Measurements from ENCODE around the gene XKR8. TPM values are rescaled to one million over a fixed set of nuclear protein-coding genes. Genes with fewer than 3 reads are reported as not detected.

Gene XKR8
- total and polyA plus RNA-seq, 10 of the 15 experiments (the other 5 are each of a cell fraction or from before 2014, with no cell fraction given), result 0.80 to 3.7 (median 2.6) TPM

DNA sequence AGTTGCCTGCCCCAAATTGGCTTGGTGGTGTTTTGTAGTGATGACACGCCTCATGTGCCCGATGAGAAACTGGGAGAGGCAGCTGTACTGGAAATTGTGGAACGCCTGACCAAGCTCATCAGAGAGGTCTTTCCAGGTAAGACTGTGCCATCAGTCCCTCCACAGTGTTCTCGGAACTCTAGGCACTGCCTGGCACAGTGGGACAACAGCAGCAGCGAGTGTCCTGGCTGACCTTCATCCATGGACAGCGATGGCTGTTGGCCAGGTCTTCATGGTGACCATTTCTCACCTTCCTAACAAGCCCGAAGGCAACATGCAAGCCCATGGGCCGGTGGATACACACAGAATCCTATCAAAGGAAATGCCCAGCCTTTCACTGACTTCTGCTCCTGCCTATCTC, 10.7 kb upstream of the XKR8 start:
- BruUV-seq (replicated peaks), result no TSS peak
- Histone ChIP-seq H3K27ac (ENCODE audit: control insufficient read depth, insufficient read depth) (no peak overlapping the region), H4K20me1 (ENCODE audit: control insufficient read depth, insufficient read depth) (no peaks in the 10 kb centered on the region), H3K79me2 (ENCODE audit: control insufficient read depth, insufficient read depth, low read length) (no peaks in the 10 kb centered on the region), H3K9me3 (replicated peaks; ENCODE audit: control insufficient read depth, insufficient read depth, low read length) (no peaks in the 10 kb centered on the region), H3K4me2 (ENCODE audit: control insufficient read depth, insufficient read depth) (no peak overlapping the region), H2AFZ (ENCODE audit: control insufficient read depth, low read depth, low read length) (no peak overlapping the region), H3K4me1 (ENCODE audit: control insufficient read depth, insufficient read depth, low read length) (no peaks in the 10 kb centered on the region), H3K36me3 (ENCODE audit: control insufficient read depth in 2 of 2, insufficient read depth in 2 of 2, low read length in 1 of 2) (no peaks in the 10 kb centered on the region), H3K27me3 (replicated peaks in 1 of 2; ENCODE audit: control insufficient read depth in 2 of 2, insufficient read depth in 2 of 2, low read length in 1 of 2) (no peaks in the 10 kb centered on the region), H3K4me3 (no peak overlapping the region), H3K9ac (ENCODE audit: control insufficient read depth, insufficient read depth, low read length) (no peak overlapping the region)
- ChIA-PET SMC1A (ENCODE audit: uncharacterized antibody, unreplicated experiment) (interaction anchor here (1.0 to 1.5 kb wide), 4 partner anchors 10 to 260 kb away, joined by 3 to 4 read pairs (median 3); no protein-coding TSS in a partner anchor), RAD21 (ENCODE audit: unreplicated experiment) (interaction anchor here (1.3 kb wide), 1 partner anchor 39 kb away, joined by 3 read pairs; no protein-coding TSS in a partner anchor), CTCF (interaction anchor here (0.6 to 0.9 kb wide), 6 partner anchors 9 to 221 kb away, joined by 3 to 6 read pairs (median 3); no protein-coding TSS in a partner anchor), POLR2A (no interaction called here)
- no peak for ATAC-seq
- 63% methylated on average over 8 of the region's 8 CpGs for WGBS (ENCODE audit: insufficient coverage, insufficient replicate concordance, low lambda C conversion rate, missing lambda C conversion rate)
- in situ Hi-C loops (cut with MboI), result no loop called here
- intact Hi-C loops (cut with micrococcal nuclease; ENCODE audit: unreplicated experiment), result no loop called here
- DNase-seq (ENCODE audit: low read depth, low spot score), result no peak
- TF ChIP-seq BCL11A (IDR thresholded peaks at IDR 0.05; ENCODE audit: low read depth, low read length) (no peak), ZNF384 (IDR thresholded peaks at IDR 0.05; ENCODE audit: borderline replicate concordance, low read depth, low read length) (no peak), MYC (IDR thresholded peaks at IDR 0.05; ENCODE audit: insufficient read depth, insufficient read length, insufficient replicate concordance, low read length, severe bottlenecking) (no peak), IRF4 (IDR thresholded peaks at IDR 0.05; ENCODE audit: low read depth, low read length) (no peak), HCFC1 (IDR thresholded peaks at IDR 0.05; ENCODE audit: low read length) (no peak), EZH2 (IDR thresholded peaks at IDR 0.05; ENCODE audit: borderline replicate concordance, control insufficient read depth, low read depth, low read length) (no peak), STAT1 (conservative IDR thresholded peaks at IDR 0.05) (no peak), GABPA (IDR thresholded peaks at IDR 0.05; ENCODE audit: low read depth) (no peak), ASH2L (IDR thresholded peaks at IDR 0.05; ENCODE audit: borderline replicate concordance, low read depth) (no peak), SMAD1 (IDR thresholded peaks at IDR 0.05; ENCODE audit: low read depth, partially characterized antibody) (no peak), RB1 (IDR thresholded peaks at IDR 0.05; ENCODE audit: borderline replicate concordance) (no peak), FOS (IDR thresholded peaks at IDR 0.05; ENCODE audit: borderline replicate concordance, extremely low read depth, insufficient read length) (no peak), SREBF2 (IDR thresholded peaks at IDR 0.05; ENCODE audit: low read length) (no peak), WRNIP1 (IDR thresholded peaks at IDR 0.05; ENCODE audit: borderline replicate concordance, low read depth, low read length) (no peak)
- TF ChIP-seq, protein P1, sequence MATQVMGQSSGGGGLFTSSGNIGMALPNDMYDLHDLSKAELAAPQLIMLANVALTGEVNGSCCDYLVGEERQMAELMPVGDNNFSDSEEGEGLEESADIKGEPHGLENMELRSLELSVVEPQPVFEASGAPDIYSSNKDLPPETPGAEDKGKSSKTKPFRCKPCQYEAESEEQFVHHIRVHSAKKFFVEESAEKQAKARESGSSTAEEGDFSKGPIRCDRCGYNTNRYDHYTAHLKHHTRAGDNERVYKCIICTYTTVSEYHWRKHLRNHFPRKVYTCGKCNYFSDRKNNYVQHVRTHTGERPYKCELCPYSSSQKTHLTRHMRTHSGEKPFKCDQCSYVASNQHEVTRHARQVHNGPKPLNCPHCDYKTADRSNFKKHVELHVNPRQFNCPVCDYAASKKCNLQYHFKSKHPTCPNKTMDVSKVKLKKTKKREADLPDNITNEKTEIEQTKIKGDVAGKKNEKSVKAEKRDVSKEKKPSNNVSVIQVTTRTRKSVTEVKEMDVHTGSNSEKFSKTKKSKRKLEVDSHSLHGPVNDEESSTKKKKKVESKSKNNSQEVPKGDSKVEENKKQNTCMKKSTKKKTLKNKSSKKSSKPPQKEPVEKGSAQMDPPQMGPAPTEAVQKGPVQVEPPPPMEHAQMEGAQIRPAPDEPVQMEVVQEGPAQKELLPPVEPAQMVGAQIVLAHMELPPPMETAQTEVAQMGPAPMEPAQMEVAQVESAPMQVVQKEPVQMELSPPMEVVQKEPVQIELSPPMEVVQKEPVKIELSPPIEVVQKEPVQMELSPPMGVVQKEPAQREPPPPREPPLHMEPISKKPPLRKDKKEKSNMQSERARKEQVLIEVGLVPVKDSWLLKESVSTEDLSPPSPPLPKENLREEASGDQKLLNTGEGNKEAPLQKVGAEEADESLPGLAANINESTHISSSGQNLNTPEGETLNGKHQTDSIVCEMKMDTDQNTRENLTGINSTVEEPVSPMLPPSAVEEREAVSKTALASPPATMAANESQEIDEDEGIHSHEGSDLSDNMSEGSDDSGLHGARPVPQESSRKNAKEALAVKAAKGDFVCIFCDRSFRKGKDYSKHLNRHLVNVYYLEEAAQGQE (IDR thresholded peaks at IDR 0.05; ENCODE audit: low read depth, low read length), result no peak
- TF ChIP-seq, protein P2, sequence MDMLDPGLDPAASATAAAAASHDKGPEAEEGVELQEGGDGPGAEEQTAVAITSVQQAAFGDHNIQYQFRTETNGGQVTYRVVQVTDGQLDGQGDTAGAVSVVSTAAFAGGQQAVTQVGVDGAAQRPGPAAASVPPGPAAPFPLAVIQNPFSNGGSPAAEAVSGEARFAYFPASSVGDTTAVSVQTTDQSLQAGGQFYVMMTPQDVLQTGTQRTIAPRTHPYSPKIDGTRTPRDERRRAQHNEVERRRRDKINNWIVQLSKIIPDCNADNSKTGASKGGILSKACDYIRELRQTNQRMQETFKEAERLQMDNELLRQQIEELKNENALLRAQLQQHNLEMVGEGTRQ (IDR thresholded peaks at IDR 0.05; ENCODE audit: borderline replicate concordance, low read depth, low read length), result no peak
- TF ChIP-seq, protein P3, sequence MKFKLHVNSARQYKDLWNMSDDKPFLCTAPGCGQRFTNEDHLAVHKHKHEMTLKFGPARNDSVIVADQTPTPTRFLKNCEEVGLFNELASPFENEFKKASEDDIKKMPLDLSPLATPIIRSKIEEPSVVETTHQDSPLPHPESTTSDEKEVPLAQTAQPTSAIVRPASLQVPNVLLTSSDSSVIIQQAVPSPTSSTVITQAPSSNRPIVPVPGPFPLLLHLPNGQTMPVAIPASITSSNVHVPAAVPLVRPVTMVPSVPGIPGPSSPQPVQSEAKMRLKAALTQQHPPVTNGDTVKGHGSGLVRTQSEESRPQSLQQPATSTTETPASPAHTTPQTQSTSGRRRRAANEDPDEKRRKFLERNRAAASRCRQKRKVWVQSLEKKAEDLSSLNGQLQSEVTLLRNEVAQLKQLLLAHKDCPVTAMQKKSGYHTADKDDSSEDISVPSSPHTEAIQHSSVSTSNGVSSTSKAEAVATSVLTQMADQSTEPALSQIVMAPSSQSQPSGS (IDR thresholded peaks at IDR 0.05; ENCODE audit: low read length), result no peak
- FAIRE-seq, result no peak

All from GM12878 (cell line).